Ascending aorta (tissue), 2 donors: ENCODE measurements around the gene CRYBG3. TPM values are rescaled to one million over a fixed set of nuclear protein-coding genes. Genes with fewer than 3 reads are reported as not detected.

Source experiments
- DNase-seq, 2 donors: peaks; one replicate each; pipeline ENCODE4 v3.0.0-alpha.2; 2019; ENCODE audit warnings: low spot score in 2 of 2
- H3K27ac ChIP-seq, 2 donors: fragments of 200-600 bp; sonication (generic); one replicate each; pipeline ENCODE4 v1.5.1; 2016 to 2017; ENCODE audit warnings: mild to moderate bottlenecking in 1 of 2
- H3K27me3 ChIP-seq: fragments of 200-600 bp; sonication (generic); one replicate; pipeline ENCODE4 v1.5.1; 2017
- H3K36me3 ChIP-seq, 2 donors: fragments of 200-600 bp; sonication (generic); one replicate each; pipeline ENCODE4 v1.5.1; 2016
- H3K4me1 ChIP-seq, 2 donors: fragments of 200-600 bp; sonication (generic); one replicate each; pipeline ENCODE4 v1.5.1; 2016 to 2017; ENCODE audit warnings: mild to moderate bottlenecking in 1 of 2
- H3K4me3 ChIP-seq, 2 donors: fragments of 200-600 bp; sonication (generic); one replicate each; pipeline ENCODE4 v1.5.1; 2016 to 2017; ENCODE audit warnings: mild to moderate bottlenecking in 1 of 2
- H3K9me3 ChIP-seq, 2 donors: fragments of 200-600 bp; sonication (generic); one replicate each; pipeline ENCODE4 v1.5.1; 2016
- CTCF ChIP-seq, 3 experiments: fragments of 200-600 bp in 2 of 3; fragments of 450-650 bp in 1 of 3; sonication (generic) in 2 of 3; IDR thresholded peaks; one replicate each; pipeline ENCODE4 v1.5.1; 2016 to 2019; ENCODE audit warnings: antibody characterized with exemption in 3 of 3, mild to moderate bottlenecking in 1 of 3, moderate library complexity in 1 of 3
- intact Hi-C: fragments of 100-400 bp; cut with DNase I; formaldehyde crosslinking; loops from one replicate; pipeline ENCODE4 v1.15.1; 2023
- total RNA-seq: library from RNA; depleted of rRNA; stranded (reverse); fragments of >200 nt; gene quantifications from one replicate; pipeline ENCODE4 v1.1.0, GENCODE V29; 2016

The CRYBG3 gene
- total RNA-seq, 1 donor from 2014 or later: 13.2 TPM

DNA sequence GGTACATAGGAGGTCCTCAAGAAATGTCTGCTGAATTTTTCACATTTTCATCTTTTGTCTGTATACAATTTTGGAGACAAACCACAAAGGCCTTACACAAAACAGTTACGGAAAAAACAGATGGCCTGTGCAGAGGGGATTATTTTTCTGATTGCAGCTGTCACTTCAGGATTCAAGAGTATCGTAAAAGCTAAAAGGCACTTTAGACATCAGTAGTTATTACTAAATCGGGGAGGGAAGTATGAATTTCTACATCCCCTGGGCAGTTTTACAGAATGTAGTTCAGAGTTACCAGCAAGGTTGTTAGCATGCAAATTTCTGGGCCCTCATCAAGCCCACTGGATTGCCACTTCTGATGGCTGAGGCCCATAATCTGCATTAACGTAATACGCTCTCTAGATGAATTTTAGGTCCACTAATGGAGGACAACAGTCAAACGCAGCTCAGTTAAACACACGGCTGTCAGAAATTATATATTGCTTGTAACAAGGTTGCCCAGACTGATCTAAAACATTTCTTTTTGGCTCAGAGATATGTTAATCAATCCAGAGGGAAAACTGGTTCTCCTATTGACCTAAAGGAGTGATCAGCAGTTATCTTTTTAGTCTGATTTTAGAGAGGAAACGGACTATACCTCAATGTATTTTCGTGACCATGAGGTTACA, 149.3 kb downstream of the CRYBG3 start:
- H3K9me3 ChIP-seq: no peaks in the 10 kb centered on the region
- no peak for TF ChIP-seq CTCF (IDR thresholded peaks at IDR 0.05)
- peaks cover 0 to 8% of the 10 kb centered on the region in 2 donors for H3K4me1 ChIP-seq
- peaks cover 0 to 7% of the 10 kb centered on the region in 2 donors for H3K36me3 ChIP-seq
- peak overlapping the region; percentile 78 to 89 for H3K4me3 ChIP-seq
- intact Hi-C loops: no loop called here
- DNase-seq: no peak
- H3K27me3 ChIP-seq: no peaks in the 10 kb centered on the region
- H3K27ac ChIP-seq: peak overlapping the region; percentile 87 to 88

- Histone ChIP-seq H3K27me3 (no peaks in the 10 kb centered on the region), H3K9me3 (no peaks in the 10 kb centered on the region), H3K4me3 (peak within 1 kb of the TSS; percentile 78 to 89), H3K27ac (peak within 1 kb of the TSS; percentile 87 to 88), H3K36me3 (peaks cover 0 to 5% of the 10 kb centered on the region in 2 donors), H3K4me1 (peaks cover 0 to 8% of the 10 kb centered on the region in 2 donors)
- DNase-seq: peak; percentile 24 to 82
- TF ChIP-seq CTCF (IDR thresholded peaks at IDR 0.05): peak in 1 of 3 experiments; percentile 21
- intact Hi-C loops: loop anchor here (1.0 kb wide), 1 partner anchor 151 kb away; no protein-coding TSS in a partner anchor
Measured at GRCh38 chr3:97971679-97972567, 150.1 kb downstream of the CRYBG3 start, which contains the start of gene RIOX2. TSS of gene RIOX2 (minus strand) at chr3:97972431. CDS start at chr3:97967593, 4,838 bp downstream.

DNA sequence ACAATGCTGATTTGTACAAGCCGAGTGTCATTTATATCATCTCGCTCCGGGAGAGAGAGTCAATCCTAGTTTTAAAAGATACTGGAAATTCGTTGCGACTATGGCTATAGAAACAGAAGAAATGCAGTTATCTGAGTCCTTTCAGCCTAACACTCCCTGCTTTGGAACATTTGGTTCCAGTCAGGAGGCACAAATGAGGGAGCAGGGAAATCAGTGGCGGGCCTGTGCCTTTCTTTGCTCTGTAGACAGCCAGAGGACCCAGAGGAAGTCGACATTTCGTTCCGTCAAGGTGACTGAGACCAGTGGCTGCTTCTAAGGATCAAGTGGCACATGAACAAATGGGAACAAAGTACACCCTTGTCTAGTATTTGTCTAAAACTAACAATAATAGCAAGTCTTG, 151.2 kb downstream of the CRYBG3 start:
- Histone ChIP-seq H3K27ac (peak overlapping the region in 1 of 2 donors; percentile 88), H3K36me3 (no peaks in the 10 kb centered on the region), H3K27me3 (no peaks in the 10 kb centered on the region), H3K4me3 (peak overlapping the region; percentile 78 to 89), H3K9me3 (no peaks in the 10 kb centered on the region), H3K4me1 (peaks cover 0 to 8% of the 10 kb centered on the region in 2 donors)
- intact Hi-C loops: loop anchor here (1.0 kb wide), 1 partner anchor 152 kb away; no protein-coding TSS in a partner anchor
- DNase-seq: no peak
- TF ChIP-seq CTCF (IDR thresholded peaks at IDR 0.05): no peak

DNA sequence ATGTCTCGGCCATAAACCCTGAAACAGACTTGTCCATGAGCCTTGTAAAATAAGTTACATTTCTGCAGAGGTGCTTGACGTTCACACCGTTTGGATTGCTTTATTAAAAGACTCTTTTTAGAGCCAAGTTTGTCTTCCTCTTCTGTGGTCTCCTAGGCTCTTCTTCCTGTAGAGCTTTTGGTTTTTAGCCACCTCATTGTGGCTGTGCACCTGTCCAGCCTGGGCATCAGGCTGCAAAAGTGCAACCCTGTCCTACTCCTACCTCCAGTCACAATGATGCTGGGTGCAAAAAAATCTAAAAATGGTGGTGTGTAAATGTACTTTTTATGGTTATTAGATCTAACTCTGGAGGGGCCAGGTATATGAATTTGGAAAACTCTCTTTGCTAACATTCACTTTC, 153.2 kb downstream of the CRYBG3 start:
- no peak overlapping the region for H3K4me3 ChIP-seq

More for the DNA sequence above, 153.2 kb downstream of the CRYBG3 start:
- H3K4me1 ChIP-seq: peaks cover 0 to 5% of the 10 kb centered on the region in 2 donors
- H3K9me3 ChIP-seq: no peaks in the 10 kb centered on the region
- no peak for DNase-seq
- H3K27me3 ChIP-seq: no peaks in the 10 kb centered on the region
- no peaks in the 10 kb centered on the region for H3K36me3 ChIP-seq
- intact Hi-C loops: no loop called here
- H3K27ac ChIP-seq: no peak overlapping the region
- no peak for TF ChIP-seq CTCF (IDR thresholded peaks at IDR 0.05)
